Astrocyte (in vitro differentiated cells and primary cell): ENCODE data around the gene EVC. TPM values are rescaled to one million over a fixed set of nuclear protein-coding genes. Genes with fewer than 3 reads are reported as not detected.

Experiments
- total RNA-seq: library from RNA; stranded (reverse); gene quantifications from 2 replicates; pipeline ENCODE4 v1.2.1, GENCODE V29; 2021

The EVC gene
- total RNA-seq, 1 donor from 2014 or later: 23.9 TPM

Other genes starting within 250 kb of the EVC start
- 3.3 and 3.5 TPM in 2 replicates for gene EVC2, start 2.6 kb upstream of the EVC start, total RNA-seq
- gene CRMP1, start 181.9 kb downstream of the EVC start, total RNA-seq: 59.6 and 67.4 TPM in 2 replicates